ENCODE measurements around the gene MED12L. TPM values are rescaled to one million over a fixed set of nuclear protein-coding genes. Genes with fewer than 3 reads are reported as not detected.
"Not testable (repeated sequence)": the region's sequence is repeated elsewhere in the genome, so short reads cannot be mapped to it uniquely, and the experiment has no call there.

The MED12L gene
- polyA plus RNA-seq, 3 donors, result 0.03 to 0.09 TPM; not detected in 1

DNA sequence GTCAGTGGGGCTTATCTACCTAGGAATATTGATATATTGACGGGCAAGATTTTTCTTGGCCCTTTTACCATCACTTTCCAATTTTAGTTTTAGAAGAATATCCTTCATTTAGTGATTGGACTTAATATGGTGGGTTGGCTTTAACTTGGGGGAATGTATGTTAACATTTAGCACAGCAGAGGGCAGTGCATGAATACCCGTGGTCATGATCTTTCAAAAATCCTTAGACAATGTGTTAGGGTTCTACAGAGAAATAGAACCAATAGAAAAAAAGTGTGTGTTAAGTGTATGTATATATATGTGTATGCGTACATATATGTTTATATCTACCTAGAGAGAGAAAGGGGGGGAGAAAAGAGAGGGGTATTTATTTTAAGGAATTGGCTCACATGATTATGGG is 80.7 kb downstream of the MED12L start:
- 79 to 85% (median 85%) methylated on average over 3 of the region's 3 CpGs for WGBS, 3 donors

DNA sequence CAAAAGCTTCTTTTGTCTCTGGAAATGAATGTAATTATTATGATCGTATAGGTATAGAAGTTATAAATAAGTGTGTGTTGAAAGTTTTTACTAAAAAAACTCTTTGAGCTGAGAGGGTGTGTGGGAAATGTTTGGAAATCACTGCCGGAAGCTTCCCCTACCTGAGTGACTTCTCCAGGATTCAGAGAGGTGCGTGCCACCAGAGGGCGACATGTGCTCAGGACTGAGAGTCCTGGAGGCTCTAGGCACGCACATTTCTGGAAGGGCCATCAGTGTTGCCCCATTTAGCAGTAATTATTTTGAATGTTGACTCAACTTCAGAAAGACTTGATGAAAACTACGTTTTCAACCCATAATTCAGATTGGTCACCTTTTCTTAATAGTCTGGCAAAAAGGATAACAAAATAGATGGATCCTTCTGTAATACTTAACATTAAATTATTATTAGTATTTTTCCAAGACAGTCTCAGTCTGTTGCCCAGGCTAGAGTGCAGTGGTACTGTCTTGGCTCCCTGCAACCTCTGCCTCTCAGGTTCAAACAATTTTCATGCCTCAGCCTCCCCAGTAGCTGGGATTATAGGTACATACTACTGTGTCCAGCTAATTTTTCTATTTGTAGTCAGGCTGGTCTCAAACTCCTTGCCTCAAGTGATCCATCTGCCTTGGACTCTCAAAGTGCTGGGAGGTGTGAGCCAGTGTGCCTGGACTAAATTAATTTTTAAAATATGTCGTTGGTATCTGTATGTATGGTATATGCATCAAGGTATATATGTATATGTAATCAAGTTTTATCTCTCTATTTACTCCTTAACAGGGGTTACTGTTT is 83.0 kb downstream of the MED12L start:
- no peak overlapping the region for H3K27ac ChIP-seq (ENCODE audit: low read depth, low read length)
- 22 to 32% (median 29%) methylated on average over 7 of the region's 7 CpGs for WGBS, 3 donors

More for the DNA sequence above, 80.7 kb downstream of the MED12L start:
- H3K27ac ChIP-seq (ENCODE audit: low read depth, low read length), result no peak overlapping the region

DNA sequence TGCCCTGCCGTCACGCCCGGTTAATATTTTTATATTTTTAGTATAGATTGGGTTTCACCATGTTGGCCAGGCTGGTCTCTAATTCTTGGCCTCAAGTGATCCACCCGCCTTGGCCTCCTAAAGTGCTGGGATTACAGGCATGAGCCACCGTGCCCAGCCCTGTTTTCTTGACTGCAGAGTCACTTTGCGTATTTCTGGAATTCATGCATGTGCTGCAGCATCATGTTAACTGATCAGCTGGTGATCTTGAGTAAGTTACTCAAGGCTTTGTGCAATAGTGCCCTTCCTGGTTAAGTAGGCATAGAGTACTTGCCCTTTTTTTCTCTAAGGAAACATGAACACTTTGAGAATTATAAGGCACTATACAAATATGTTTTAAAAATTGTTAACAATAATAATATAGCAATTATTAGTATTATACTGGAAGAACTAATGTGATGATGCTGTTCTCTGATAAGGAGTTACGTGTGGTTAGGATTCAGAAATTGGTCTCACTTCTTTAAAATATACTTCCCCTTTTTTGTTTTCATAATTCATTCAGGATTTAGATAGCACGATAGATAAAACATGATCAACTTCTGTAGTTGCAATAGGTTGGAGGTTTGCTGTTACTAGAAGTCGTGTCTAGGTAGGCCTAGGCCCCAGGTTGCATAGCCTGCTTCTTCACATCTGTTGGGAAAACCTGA is 83.9 kb downstream of the MED12L start:
- WGBS, 3 donors, result 67 to 92% (median 80%) methylated on average over 9 of the region's 9 CpGs
- no peak overlapping the region for H3K27ac ChIP-seq (ENCODE audit: low read depth, low read length)

DNA sequence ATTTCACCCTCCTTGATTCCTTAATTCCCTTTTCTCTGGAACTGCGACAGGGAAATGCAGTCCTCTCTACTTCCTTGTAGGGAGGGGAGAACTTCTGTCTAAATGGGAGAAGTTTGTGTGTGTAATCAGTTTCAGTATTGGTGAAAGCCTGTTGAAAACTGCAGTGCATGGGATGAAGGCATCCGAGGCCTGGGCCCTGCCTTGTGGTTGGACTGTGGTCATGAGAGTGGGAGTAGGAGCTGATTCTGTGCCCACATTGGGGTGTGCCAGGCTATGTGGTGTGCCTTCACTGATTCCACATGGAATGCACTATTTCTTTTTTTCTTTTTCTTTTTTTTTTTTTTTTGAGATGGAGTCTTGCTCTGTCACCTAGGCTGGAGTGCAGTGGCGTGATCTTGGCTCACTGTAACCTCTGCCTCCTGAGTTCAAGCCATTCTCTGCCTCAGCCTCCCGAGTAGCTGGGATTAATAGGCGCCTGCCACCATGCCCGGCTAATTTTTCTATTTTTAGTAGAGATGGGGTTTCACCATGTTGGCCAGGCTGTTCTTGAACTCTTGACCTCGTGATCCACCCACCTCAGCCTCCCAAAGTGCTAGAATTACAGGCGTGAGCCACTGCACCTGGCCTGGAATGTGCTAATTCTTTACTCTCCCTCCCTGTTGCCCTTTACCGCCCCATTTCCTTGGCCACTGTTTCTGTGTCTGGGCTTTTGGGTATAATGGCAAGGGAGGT is 84.7 kb downstream of the MED12L start:
- H3K27ac ChIP-seq (ENCODE audit: low read depth, low read length), result not testable (repeated sequence)
- 67 to 76% (median 73%) methylated on average over 9 of the region's 9 CpGs for WGBS, 3 donors

DNA sequence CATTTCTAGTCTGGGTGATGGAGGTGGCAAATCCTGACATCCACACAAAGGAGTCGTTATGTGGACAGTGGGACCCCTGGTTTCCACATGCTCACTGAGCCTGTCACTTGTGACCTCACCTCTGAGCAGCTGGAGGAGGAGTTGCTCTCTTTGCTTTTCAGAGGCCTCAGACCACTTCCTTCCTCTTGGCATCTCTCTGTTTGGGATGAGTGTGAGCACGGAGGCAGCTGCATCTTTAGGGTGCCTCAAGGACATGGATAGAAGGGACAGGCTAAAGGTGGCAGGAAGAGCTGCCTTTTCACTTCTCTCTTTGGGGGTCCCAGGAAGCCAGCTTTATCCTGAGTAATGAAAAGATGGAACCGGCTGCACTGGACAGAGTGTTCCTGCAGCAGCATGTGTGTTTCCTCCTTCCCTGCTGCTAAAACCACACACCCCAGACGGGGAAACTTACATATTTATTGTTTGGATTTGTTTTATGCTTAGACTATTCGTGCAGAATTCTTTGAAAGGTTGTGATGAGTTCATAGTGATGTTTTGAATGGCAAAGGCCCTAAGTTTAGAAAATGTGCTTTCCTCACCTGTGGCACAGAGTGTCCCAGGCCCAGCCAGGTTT is 85.8 kb downstream of the MED12L start:
- 24 to 72% (median 40%) methylated on average over 5 of the region's 5 CpGs for WGBS, 3 donors
- no peak overlapping the region for H3K27ac ChIP-seq (ENCODE audit: low read depth, low read length)

DNA sequence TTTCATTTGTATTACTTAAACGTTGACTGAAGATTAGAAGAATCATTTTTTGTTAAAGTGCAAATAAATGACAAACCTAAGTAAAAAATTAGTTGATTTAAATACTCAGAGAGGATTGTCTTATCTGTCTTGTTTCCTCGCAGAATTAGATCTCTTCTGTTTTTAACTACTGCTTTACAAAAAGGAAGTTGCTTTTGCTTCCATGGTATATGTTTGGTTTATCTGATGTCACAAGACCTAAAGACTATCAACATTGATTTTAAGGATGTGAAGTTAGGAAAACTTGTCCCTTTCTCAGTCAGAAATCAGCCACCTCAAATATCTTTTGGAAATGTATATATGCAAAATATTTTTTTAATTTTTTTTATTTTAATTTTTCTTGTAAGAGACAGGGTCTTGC is 88.9 kb downstream of the MED12L start:
- no peak overlapping the region for H3K27ac ChIP-seq (ENCODE audit: low read depth, low read length)
- 41 to 56% (median 43%) methylated on average over 2 of the region's 2 CpGs for WGBS, 3 donors

DNA sequence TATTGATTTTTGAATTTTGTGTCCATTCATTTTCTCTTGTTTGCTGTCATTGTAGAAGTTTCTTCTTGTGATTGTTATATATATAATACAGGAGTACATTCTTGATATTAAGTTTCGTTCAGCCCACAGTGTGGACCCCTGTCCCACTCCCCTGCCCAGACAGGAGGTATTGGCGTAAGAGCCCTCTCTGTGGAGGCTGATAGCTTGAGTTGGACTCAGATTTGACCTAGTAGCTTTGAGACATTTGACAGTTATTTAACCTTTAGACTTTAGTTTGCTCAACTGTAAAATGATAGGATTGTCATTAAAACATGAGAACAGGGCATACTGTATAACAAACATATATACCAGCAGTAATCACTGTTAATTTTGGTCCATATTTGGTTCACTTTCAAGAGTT is 90.5 kb downstream of the MED12L start:
- WGBS, 3 donors, result 96 to 98% (median 98%) methylated on average over 2 of the region's 2 CpGs
- H3K27ac ChIP-seq (ENCODE audit: low read depth, low read length), result no peak overlapping the region

DNA sequence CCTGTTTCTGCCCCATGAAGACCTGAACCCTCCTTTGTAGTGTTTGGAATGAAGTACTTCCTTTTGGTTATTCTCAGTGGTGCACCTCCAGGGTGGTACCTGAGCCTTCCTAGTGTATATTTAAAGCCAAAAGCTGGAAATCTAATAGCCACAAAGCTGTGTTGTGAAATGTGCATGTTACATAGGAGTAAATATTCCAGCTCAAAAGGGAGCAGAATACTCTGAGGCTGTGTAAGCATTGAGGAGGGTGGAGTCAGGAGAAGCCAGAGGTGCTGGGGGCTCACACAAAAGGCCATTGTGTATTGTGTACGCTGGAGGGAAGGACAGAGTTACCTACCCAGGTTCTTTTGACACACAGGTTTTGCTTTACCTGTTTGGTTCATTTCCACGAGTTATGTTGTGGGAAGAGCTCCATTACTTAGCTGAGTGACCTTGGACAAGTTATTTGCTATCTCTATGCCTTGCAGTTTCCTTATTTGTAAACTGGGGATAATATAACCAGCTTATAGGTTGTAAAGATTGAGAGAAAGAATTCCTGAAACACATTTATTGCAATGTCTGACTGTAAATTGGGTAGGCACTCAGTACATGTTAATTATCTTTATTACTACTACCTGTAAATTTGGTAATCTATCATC is 92.9 kb downstream of the MED12L start:
- no peak overlapping the region for H3K27ac ChIP-seq (ENCODE audit: low read depth, low read length)
- 46 to 90% (median 84%) methylated on average over 2 of the region's 2 CpGs for WGBS, 3 donors

DNA sequence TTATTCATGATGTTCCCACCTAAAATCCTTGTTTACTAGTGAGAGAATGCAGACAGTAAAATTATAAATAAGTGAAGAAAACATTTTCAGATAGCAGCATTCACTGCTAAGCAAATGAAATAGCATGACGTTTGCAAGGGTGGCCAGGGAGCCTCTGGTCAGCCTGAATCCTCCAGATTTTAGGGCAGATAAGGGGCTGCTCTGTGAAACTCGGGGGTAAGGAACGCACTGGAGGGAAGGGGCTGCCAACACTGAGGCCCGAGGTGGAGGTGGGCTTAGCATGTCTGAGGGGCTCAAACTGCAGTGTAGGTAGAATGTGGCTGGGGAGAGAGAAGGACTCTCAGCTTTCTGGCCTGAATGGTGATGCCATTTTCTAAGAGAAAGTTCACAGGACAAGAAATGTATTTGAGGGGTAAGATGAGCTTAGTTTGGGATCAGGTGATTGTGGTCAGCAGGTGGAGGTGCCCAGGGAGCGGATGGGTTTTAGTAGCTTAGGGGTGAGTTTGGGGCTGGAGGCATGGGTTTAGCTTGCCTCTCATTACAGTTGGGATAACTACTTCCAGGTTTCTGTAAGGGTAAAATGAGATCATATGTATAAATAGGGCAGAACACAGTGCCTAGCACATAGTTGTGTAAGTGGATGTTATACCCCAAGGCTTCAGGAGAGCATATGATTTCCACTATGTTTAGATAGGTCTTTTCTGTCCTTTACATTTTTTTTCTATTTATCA is 97.0 kb downstream of the MED12L start:
- H3K27ac ChIP-seq (ENCODE audit: low read depth, low read length), result no peak overlapping the region
- 74 to 80% (median 76%) methylated on average over 5 of the region's 5 CpGs for WGBS, 3 donors

DNA sequence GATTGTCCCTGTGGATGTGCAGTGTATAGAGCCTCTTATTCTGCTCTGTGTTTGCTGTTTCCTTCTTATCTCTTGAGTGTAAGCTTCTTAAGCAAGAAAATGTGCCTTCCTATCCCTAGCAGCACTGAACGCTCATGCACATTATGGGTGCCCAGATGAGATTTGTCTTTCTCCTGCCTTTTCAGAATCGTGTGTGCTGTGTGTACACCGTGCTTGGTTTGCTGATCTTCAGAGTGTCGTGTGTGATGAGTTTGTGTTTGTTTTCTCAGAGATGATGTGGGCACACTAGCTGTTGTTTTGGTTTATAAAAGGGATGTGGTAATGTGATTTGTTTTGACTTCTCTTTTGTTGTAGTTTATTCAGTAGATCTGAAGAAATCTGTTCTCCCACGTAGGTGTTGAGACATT is 97.8 kb downstream of the MED12L start:
- no peak overlapping the region for H3K27ac ChIP-seq (ENCODE audit: low read depth, low read length)
- WGBS, 3 donors, result 69 to 77% (median 70%) methylated on average over 5 of the region's 5 CpGs

DNA sequence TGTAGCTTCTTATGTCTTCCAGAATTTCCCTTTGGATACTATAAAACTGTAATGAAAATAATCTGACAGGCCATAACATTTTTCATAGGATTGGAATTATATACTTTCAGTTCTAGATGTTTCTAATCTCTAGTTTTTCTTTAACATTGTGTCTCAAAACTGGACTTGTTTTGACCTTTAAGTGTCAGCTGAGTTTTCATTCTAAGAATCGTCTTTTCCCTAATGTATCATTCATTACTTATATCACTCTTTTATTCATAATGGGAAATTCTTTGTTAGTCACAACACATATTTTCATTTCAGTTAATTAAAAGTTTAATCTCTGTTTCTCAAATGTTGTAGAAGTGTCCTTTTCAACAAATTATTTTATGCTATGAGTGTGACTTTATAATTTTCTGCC is 105.6 kb downstream of the MED12L start:
- H3K27ac ChIP-seq (ENCODE audit: low read depth, low read length), result no peak overlapping the region
- WGBS, 3 donors, result 84 to 89% (median 85%) methylated on average over 1 of the region's 1 CpG

DNA sequence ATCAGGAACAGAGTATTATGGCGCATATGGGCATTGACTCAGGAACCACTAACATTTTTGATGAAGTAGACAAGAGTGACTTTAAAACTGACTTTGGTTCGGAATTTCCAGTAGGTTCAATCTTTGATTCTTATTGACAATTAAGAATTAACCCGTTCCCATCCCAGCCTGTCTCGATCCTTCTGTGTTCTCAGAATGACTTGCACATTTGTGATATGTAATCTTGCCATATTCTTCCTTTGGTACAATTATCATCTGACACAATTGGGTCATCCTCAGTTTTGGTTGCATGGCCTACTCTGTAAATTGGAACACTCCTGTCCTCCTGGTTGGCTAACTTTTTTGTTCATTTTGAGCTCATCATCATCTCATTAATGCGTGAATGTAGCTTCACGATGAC is 107.1 kb downstream of the MED12L start:
- no peak overlapping the region for H3K27ac ChIP-seq (ENCODE audit: low read depth, low read length)
- 93 to 96% (median 96%) methylated on average over 6 of the region's 6 CpGs for WGBS, 3 donors

DNA sequence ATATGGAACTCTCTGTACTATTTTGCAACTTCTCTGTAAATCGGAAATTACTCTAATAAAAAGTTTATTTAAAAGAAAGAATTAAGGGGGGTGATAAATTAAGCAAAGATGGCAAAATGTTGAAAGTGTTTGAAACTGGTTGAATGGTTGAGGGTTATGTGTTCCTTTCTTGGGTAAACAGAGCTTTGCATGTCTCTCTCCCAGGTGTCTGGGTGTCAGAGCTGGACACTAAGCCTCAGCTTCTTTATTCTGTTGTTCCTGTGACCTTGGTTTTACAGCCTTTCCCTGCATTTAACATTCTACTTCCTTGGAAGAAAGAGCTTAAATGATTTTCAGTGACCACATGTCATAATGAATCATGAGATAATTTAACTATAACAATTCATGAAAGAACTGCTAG is 110.4 kb downstream of the MED12L start:
- WGBS, 3 donors, result 83 to 86% (median 86%) methylated on average over 1 of the region's 1 CpG
- H3K27ac ChIP-seq (ENCODE audit: low read depth, low read length), result no peak overlapping the region

DNA sequence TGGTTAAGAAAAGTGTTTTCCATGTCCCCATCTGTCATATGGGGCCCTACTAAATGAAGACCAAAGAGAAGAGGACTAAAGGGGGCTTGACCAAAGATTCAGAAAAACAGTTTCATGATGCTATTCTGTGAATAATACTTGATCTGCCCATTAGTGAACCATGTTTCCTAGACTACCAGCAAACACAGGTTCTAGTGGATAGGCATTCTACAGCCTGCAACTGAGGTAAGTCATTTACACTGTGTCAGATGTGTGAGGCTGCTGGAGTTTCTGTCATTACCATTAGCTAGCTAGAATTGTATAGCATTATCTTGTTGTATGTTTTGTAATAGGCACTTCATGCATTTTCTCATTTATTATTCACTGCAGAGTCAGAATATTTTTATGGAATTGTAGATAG is 111.0 kb downstream of the MED12L start:
- no peak overlapping the region for H3K27ac ChIP-seq (ENCODE audit: low read depth, low read length)

DNA sequence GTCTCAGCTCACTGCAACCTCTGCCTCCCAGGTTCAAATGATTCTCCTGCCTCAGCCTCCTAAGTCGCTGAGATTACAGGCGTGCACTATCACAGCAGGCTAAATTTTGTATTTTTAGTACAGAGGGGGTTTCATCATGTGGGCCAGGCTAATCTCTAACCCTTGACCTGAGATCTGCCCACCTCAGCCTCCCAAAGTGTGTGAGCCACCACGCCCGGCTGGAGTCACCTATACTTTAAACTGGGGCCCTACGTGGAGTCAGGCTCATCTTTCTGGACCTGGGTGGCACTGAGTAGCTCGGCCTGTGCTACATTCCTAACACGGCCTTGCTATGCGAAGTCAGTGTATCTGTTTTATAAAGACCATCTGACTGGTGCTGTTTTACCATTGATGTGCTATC is 111.8 kb downstream of the MED12L start:
- WGBS, 3 donors, result 97 to 98% (median 97%) methylated on average over 8 of the region's 8 CpGs
- no peak overlapping the region for H3K27ac ChIP-seq (ENCODE audit: low read depth, low read length)

DNA sequence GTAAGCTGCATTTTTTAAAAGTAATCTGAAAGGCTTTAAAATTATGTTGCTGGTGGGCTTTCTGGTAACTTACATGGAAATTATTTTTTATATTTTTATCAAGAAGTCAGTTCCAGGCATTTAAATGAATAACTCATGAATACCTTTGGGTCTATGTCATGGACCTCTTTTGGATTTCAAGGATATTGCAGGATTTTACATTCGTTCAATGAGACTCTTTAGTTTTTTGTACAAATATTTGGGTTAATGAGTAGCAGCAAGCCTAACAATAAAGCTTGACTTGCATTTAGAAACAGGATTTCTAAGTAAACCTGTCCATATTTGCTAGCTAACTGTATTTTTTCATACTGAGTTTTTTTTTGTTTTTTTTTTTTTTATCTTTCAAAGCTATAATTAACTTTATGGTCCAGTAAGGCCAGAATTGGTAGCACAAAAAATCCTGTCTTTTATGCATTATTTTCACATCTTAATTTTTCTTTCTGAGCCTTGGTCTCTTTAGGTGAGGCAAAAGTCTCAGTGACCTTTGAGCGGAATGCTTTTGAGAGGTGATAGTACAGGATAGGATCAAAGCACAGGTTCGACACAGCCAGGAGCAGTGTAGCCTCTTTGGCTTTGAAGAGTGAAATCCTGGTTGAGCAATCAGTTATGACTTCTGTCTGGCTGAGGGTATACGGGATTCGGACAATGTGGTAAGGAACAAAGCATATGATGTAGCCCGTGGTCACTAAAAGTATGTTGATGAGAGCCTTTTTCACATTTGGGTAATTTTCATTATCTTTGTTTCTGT is 112.7 kb downstream of the MED12L start:
- WGBS, 3 donors, result 58 to 86% (median 77%) methylated on average over 6 of the region's 6 CpGs
- no peak overlapping the region for H3K27ac ChIP-seq (ENCODE audit: low read depth, low read length)

DNA sequence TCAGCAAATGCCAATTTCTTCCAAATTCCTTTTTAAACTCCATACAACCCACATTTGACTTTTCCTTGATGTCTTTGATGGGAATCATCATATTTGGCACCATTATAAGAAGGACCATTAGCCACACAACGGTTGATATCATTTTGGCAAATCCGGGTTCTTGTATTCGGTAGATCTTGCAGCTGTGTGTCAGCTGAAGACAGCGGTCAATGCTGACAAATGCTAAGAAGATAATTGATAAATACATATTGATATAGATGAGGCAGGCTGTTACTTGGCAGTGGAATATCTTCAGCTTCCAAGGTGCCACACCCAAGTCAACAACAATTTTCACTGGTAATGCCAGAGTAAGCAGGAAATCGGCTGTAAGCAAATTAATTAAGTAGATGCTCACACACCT is 113.4 kb downstream of the MED12L start:
- H3K27ac ChIP-seq (ENCODE audit: low read depth, low read length), result no peak overlapping the region
- WGBS, 3 donors, result 93 to 96% (median 94%) methylated on average over 5 of the region's 5 CpGs
